Upper lobe of left lung (tissue), 4 donors: ENCODE results near the gene OSBPL2.

ENCODE experiments used
- CTCF ChIP-seq, 6 experiments: fragments of 450-650 bp in 4 of 6; fragments of 200-600 bp in 2 of 6; sonication (generic) in 2 of 6; IDR thresholded peaks; one replicate each; pipeline ENCODE4 v1.5.1; 2016 to 2019; ENCODE audit warnings: antibody characterized with exemption in 6 of 6
- EP300 ChIP-seq, 4 donors: sonication (generic); formaldehyde crosslinking; IDR thresholded peaks; one replicate each; pipeline ENCODE4 v1.5.1; 2017; ENCODE audit warnings: antibody characterized with exemption in 4 of 4, control low read depth in 2 of 4
- POLR2A ChIP-seq, 4 donors: fragments of 450-650 bp; IDR thresholded peaks; one replicate each; pipeline ENCODE4 v1.5.1; 2016 to 2017; ENCODE audit warnings: antibody characterized with exemption in 4 of 4, mild to moderate bottlenecking in 2 of 4

GRCh38 chr20:62267543-62267942, 29.2 kb downstream of the OSBPL2 start:
- TF ChIP-seq CTCF (IDR thresholded peaks at IDR 0.05) (no peak), POLR2A (IDR thresholded peaks at IDR 0.05) (no peak), EP300 (IDR thresholded peaks at IDR 0.05) (no peak)
